Left lung (tissue), 10 donors: ENCODE results near the gene PRRT3. TPM values are rescaled to one million over a fixed set of nuclear protein-coding genes. Genes with fewer than 3 reads are reported as not detected.
A peak's percentile ranks its signal among the peaks of the same experiment; 100 is the strongest.

Experiments used
- ATAC-seq: fragments of 200-7000 bp; cut with Tn5 transposase; one replicate; pipeline ENCODE4 v1.9.1; 2020; ENCODE audit warnings: moderate library complexity
- DNase-seq, 4 donors: peaks; one replicate each; pipeline ENCODE4 v3.0.0-alpha.2; 2013 to 2020
- H3K27ac ChIP-seq, 2 donors: fragments of 200-600 bp; sonication (generic) in 1 of 2; one replicate each; pipeline versions ENCODE4 v1.5.0 to v1.8.0; 2020 to 2021
- H3K27me3 ChIP-seq, 2 donors: fragments of 200-600 bp; sonication (generic) in 1 of 2; one replicate each; pipeline versions ENCODE4 v1.5.0 to v1.8.0; 2020 to 2021
- H3K36me3 ChIP-seq, 2 donors: fragments of 200-600 bp; sonication (generic) in 1 of 2; one replicate each; pipeline versions ENCODE4 v1.5.0 to v1.8.0; 2020 to 2021
- H3K4me1 ChIP-seq, 2 donors: fragments of 200-600 bp; one replicate each; pipeline ENCODE4 v1.8.0; 2021
- H3K4me3 ChIP-seq, 2 donors: fragments of 200-600 bp; sonication (generic) in 1 of 2; one replicate each; pipeline versions ENCODE4 v1.5.0 to v1.8.0; 2020 to 2021; ENCODE audit warnings: mild to moderate bottlenecking in 1 of 2
- H3K9me3 ChIP-seq, 2 donors: fragments of 200-600 bp; sonication (generic) in 1 of 2; one replicate each; pipeline versions ENCODE4 v1.5.0 to v1.8.0; 2020 to 2021
- intact Hi-C, 2 donors: fragments of 100-400 bp; cut with DNase I; formaldehyde crosslinking; loops; one replicate each; pipeline versions ENCODE4 v1.11.2 to v1.14.2; 2022
- polyA plus RNA-seq, 6 donors: library from polyadenylated mRNA; unstranded; fragments of 120-200 nt; gene quantifications; one replicate each; pipeline ENCODE4 v1.2.1, GENCODE V29; 2013; ENCODE audit not compliant: insufficient read length in 6 of 6
- total RNA-seq, 2 donors: library from RNA; stranded (reverse); fragmentation: NEBNext Ultra II Directional; extraction: Animal tissue kit (Norgen Biotek cat#: 25700); gene quantifications; one replicate each; pipeline ENCODE4 v1.2.1, GENCODE V29; 2021
- TF ChIP-seq, protein P1 (sequence below), 2 donors: fragments of 200-600 bp; sonication (generic) in 1 of 2; IDR thresholded peaks; one replicate each; pipeline versions ENCODE4 v1.5.0 to v1.8.0; 2021; ENCODE audit warnings: antibody characterized with exemption in 2 of 2
- donor health status: DM: no; HTN: yes; CAD: no.
- donor health status: DM: no; HTN: no; CAD: no.

The PRRT3 gene
- total and polyA plus RNA-seq, 8 donors: 1.8 to 4.6 (median 4.2) TPM

GRCh38 chr3:9933561-9934234 lies 18.5 kb downstream of the PRRT3 start, which contains the start of gene CRELD1:
TSS of gene CRELD1 (plus strand) at chr3:9933834. CDS start at chr3:9934439, 605 bp downstream.
- Histone ChIP-seq H3K4me3 (peak within 1 kb of the TSS; percentile 79 to 89), H3K27me3 (no peaks in the 10 kb centered on the region), H3K4me1 (peaks cover 8 to 38% of the 10 kb centered on the region in 2 donors), H3K9me3 (no peaks in the 10 kb centered on the region), H3K27ac (peak within 1 kb of the TSS; percentile 87 to 88), H3K36me3 (peaks cover 0 to 25% of the 10 kb centered on the region in 2 donors)
- intact Hi-C loops: no loop called here
- ATAC-seq (peak; percentile 94), DNase-seq (peak; percentile 93 to 97 (median 95))
- TF ChIP-seq, protein P1, sequence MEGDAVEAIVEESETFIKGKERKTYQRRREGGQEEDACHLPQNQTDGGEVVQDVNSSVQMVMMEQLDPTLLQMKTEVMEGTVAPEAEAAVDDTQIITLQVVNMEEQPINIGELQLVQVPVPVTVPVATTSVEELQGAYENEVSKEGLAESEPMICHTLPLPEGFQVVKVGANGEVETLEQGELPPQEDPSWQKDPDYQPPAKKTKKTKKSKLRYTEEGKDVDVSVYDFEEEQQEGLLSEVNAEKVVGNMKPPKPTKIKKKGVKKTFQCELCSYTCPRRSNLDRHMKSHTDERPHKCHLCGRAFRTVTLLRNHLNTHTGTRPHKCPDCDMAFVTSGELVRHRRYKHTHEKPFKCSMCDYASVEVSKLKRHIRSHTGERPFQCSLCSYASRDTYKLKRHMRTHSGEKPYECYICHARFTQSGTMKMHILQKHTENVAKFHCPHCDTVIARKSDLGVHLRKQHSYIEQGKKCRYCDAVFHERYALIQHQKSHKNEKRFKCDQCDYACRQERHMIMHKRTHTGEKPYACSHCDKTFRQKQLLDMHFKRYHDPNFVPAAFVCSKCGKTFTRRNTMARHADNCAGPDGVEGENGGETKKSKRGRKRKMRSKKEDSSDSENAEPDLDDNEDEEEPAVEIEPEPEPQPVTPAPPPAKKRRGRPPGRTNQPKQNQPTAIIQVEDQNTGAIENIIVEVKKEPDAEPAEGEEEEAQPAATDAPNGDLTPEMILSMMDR (IDR thresholded peaks at IDR 0.05): no peak

- peak overlapping the region; percentile 87 to 88 for H3K27ac ChIP-seq
- H3K4me3 ChIP-seq: peak overlapping the region; percentile 79 to 89
- ATAC-seq (peak; percentile 87), DNase-seq (peak; percentile 61 to 96 (median 84))
- no peaks in the 10 kb centered on the region for H3K9me3 ChIP-seq
- H3K27me3 ChIP-seq: no peaks in the 10 kb centered on the region
- TF ChIP-seq, protein P1 (IDR thresholded peaks at IDR 0.05): peak; percentile 56 to 77
- H3K36me3 ChIP-seq: peaks cover 0 to 23% of the 10 kb centered on the region in 2 donors
- intact Hi-C loops: no loop called here
- H3K4me1 ChIP-seq: peaks cover 8 to 38% of the 10 kb centered on the region in 2 donors
Measured at GRCh38 chr3:9932843-9933560, 19.2 kb downstream of the PRRT3 start.

GRCh38 chr3:9932535-9932842 lies 19.7 kb downstream of the PRRT3 start:
- TF ChIP-seq, protein P1 (IDR thresholded peaks at IDR 0.05): no peak
- H3K4me1 ChIP-seq: peaks cover 8 to 38% of the 10 kb centered on the region in 2 donors
- H3K4me3 ChIP-seq: peak overlapping the region; percentile 79 to 89
- DNase-seq (no peak), ATAC-seq (no peak)
- H3K27me3 ChIP-seq: no peaks in the 10 kb centered on the region
- no peaks in the 10 kb centered on the region for H3K9me3 ChIP-seq
- peak overlapping the region; percentile 87 to 88 for H3K27ac ChIP-seq
- intact Hi-C loops: no loop called here
- peaks cover 0 to 18% of the 10 kb centered on the region in 2 donors for H3K36me3 ChIP-seq

DNA sequence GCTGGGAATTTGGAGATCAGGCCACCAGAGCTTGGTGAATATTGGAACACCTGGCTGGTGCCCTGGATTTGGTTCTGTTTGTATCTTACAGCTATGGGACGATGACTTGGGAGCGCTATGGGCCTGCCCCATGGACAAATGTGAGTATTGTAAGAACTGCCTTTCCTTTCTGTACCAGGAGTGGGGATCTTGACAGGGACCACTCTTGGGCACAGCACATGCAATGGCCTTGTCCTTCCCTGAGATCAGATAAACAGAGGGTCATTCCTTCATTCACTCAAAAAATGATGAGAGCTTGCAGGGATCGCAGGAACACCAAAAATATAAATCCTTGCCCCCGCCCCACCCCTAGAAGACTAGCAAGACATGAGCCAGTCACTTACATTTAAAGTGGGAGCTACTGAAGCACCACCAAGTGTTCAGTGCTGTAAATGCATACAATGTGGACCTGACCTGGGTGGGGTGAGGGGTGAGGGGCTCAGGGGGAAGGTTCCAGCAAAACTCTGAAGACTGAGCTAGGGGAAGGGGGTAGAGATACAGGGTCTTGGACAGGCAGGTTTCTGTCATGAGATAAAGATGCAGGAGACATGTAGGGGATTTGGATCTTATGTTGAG lies 21.3 kb downstream of the PRRT3 start:
- Histone ChIP-seq H3K36me3 (peaks cover 0 to 9% of the 10 kb centered on the region in 2 donors), H3K9me3 (no peaks in the 10 kb centered on the region), H3K27me3 (no peaks in the 10 kb centered on the region), H3K4me1 (peaks cover 8 to 31% of the 10 kb centered on the region in 2 donors), H3K4me3 (no peak overlapping the region), H3K27ac (no peak overlapping the region)
- intact Hi-C loops: no loop called here
- TF ChIP-seq, protein P1 (IDR thresholded peaks at IDR 0.05): no peak
- no peak for DNase-seq
- ATAC-seq: no peak

DNA sequence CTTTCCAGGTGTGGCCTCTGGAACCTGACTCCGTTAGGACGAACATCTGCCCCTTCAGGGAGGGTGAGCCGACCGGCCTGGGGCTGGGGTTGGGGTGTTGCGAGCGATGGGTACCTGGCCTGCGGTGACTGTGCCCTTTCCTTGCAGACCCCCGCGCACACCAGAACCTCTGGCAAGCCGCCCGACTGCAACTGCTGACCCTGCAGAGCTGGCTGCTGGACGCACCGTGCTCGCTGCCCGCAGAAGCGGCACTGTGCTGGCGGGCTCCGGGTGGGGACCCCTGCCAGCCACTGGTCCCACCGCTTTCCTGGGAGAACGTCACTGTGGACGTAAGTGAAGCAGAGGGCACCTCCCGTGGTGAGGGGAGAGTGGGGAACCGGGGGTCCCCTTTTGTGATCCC lies 24.1 kb downstream of the PRRT3 start:
- ATAC-seq: no peak
- peak in 1 of 4 donors; percentile 78 for DNase-seq
- TF ChIP-seq, protein P1 (IDR thresholded peaks at IDR 0.05): no peak
- Histone ChIP-seq H3K27me3 (no peaks in the 10 kb centered on the region), H3K4me3 (no peak overlapping the region), H3K9me3 (no peaks in the 10 kb centered on the region), H3K36me3 (peaks cover 0 to 20% of the 10 kb centered on the region in 2 donors), H3K4me1 (peaks cover 0 to 11% of the 10 kb centered on the region in 2 donors), H3K27ac (no peak overlapping the region)
- intact Hi-C loops: no loop called here
